Left ventricle myocardium inferior (tissue), 1 donor: ENCODE measurements around the gene AUTS2. TPM values are rescaled to one million over a fixed set of nuclear protein-coding genes. Genes with fewer than 3 reads are reported as not detected.

Experiments used
- DNase-seq: peaks from one replicate; pipeline ENCODE4 v3.0.0-alpha.2; 2020
- H3K27ac ChIP-seq: fragments of 200-600 bp; replicated peaks from 2 replicates; pipeline ENCODE4 v1.8.0; 2021
- H3K27me3 ChIP-seq: fragments of 200-600 bp; 2 replicates; pipeline ENCODE4 v1.8.0; 2021; ENCODE audit warnings: low read depth
- H3K36me3 ChIP-seq: fragments of 200-600 bp; 2 replicates; pipeline ENCODE4 v1.8.0; 2021
- H3K4me1 ChIP-seq: fragments of 200-600 bp; 2 replicates; pipeline ENCODE4 v1.8.0; 2021
- H3K4me3 ChIP-seq: fragments of 200-600 bp; 2 replicates; pipeline ENCODE4 v1.8.0; 2021; ENCODE audit warnings: mild to moderate bottlenecking, moderate library complexity
- H3K9me3 ChIP-seq: fragments of 200-600 bp; replicated peaks from 2 replicates; pipeline ENCODE4 v1.8.0; 2021
- intact Hi-C: fragments of 100-400 bp; cut with micrococcal nuclease; formaldehyde crosslinking; loops from one replicate; pipeline ENCODE4 v1.11.0; 2022
- total RNA-seq: library from RNA; stranded (reverse); fragmentation: NEBNext Ultra II Directional; extraction: Animal tissue kit (Norgen Biotek cat#: 25700); gene quantifications from one replicate; pipeline ENCODE4 v1.2.1, GENCODE V29; 2021
- TF ChIP-seq, protein P1 (sequence below): fragments of 200-600 bp; IDR thresholded peaks from 2 replicates; pipeline ENCODE4 v1.8.0; 2021; ENCODE audit warnings: antibody characterized with exemption, mild to moderate bottlenecking, borderline replicate concordance
- donor health status: DM: no; HTN: yes; CAD: no; lungs with severe emphysema.

The AUTS2 gene
- total RNA-seq, 1 donor from 2014 or later, result 10.5 TPM

DNA sequence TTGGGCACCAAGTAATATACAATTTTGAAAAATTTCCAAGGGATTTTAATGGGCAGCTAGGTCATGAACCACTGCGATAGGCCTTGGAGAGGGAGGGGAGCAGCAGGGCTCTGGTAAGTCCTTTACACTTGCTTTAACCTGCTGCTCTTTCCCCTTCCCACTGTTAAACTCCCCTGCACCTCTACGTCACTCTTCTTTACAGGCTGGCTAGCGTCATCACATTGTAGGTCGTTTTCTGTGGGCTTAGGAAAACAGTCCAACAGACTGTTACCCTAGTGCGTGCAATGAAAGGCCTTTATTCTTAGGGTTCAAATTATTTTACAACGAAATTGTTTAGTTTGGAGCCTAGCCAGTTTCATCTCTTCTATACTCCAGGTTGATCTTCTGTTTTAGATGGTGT lies 235.7 kb downstream of the AUTS2 start:
- H3K4me3 ChIP-seq, result no peak overlapping the region
- no peak for DNase-seq
- no peaks in the 10 kb centered on the region for H3K27me3 ChIP-seq
- peaks cover 2% of the 10 kb centered on the region for H3K9me3 ChIP-seq
- TF ChIP-seq, protein P1, sequence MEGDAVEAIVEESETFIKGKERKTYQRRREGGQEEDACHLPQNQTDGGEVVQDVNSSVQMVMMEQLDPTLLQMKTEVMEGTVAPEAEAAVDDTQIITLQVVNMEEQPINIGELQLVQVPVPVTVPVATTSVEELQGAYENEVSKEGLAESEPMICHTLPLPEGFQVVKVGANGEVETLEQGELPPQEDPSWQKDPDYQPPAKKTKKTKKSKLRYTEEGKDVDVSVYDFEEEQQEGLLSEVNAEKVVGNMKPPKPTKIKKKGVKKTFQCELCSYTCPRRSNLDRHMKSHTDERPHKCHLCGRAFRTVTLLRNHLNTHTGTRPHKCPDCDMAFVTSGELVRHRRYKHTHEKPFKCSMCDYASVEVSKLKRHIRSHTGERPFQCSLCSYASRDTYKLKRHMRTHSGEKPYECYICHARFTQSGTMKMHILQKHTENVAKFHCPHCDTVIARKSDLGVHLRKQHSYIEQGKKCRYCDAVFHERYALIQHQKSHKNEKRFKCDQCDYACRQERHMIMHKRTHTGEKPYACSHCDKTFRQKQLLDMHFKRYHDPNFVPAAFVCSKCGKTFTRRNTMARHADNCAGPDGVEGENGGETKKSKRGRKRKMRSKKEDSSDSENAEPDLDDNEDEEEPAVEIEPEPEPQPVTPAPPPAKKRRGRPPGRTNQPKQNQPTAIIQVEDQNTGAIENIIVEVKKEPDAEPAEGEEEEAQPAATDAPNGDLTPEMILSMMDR, result no peak
- no peaks in the 10 kb centered on the region for H3K4me1 ChIP-seq
- intact Hi-C loops, result no loop called here
- no peaks in the 10 kb centered on the region for H3K36me3 ChIP-seq
- H3K27ac ChIP-seq, result no peak overlapping the region

DNA sequence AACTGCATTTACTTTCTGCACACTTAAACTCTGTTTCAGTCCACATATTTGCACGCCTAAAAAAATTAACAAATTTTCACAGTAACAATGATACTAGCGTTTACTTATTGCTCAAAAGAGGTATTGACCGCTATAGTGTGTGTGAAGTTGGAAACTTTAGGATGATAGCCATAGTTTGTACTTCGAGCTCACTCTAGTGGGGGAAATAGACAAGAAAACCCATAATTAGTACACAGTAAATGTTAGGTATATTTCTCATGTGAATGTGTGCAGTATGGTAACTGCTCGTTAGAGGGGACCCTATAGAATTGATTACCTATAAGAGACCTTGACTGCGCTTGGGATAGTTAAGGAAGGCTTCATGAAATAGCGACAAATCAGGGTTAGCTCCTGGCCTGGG lies 238.4 kb downstream of the AUTS2 start:
- Histone ChIP-seq H3K4me1 (no peaks in the 10 kb centered on the region), H3K4me3 (no peak overlapping the region), H3K27me3 (no peaks in the 10 kb centered on the region), H3K27ac (no peak overlapping the region), H3K36me3 (no peaks in the 10 kb centered on the region), H3K9me3 (no peaks in the 10 kb centered on the region)
- intact Hi-C loops, result no loop called here
- TF ChIP-seq, protein P1, result no peak
- no peak for DNase-seq

DNA sequence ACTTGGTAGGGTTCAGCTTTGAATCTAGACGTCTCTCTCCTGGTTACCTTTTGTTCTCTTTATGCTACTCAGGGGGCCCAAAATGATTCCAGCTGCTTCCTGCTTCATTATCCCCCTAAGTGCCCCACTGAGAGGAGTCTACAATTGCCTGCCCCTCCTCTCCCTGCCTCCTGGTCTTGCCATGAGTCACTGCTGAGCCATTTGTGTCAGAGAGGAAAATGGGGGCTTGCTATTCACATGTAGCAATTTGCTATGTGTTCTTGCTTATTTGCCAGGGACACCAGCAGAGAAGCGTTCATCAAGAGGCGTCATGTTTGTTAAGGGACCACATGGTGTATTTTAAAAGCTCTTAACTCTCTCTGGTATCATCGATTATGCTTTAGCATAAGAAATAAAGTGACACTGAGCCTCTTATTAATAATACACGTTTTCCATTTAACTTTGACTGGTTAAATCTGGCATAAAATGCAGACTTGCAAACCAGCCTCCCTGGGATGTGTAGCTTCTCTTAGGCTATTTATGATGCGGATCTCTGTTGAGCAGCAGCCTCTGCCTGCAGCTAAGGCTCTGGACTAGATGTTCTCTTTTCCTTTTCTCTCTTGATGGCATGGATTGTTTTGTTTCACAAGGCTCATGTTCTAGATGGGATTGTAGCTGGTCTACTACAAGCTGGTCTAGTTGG lies 239.3 kb downstream of the AUTS2 start:
- H3K36me3 ChIP-seq, result no peaks in the 10 kb centered on the region
- intact Hi-C loops, result no loop called here
- H3K27ac ChIP-seq, result no peak overlapping the region
- no peak overlapping the region for H3K4me3 ChIP-seq
- TF ChIP-seq, protein P1, result no peak
- no peak for DNase-seq
- no peaks in the 10 kb centered on the region for H3K4me1 ChIP-seq
- no peaks in the 10 kb centered on the region for H3K27me3 ChIP-seq
- no peaks in the 10 kb centered on the region for H3K9me3 ChIP-seq

DNA sequence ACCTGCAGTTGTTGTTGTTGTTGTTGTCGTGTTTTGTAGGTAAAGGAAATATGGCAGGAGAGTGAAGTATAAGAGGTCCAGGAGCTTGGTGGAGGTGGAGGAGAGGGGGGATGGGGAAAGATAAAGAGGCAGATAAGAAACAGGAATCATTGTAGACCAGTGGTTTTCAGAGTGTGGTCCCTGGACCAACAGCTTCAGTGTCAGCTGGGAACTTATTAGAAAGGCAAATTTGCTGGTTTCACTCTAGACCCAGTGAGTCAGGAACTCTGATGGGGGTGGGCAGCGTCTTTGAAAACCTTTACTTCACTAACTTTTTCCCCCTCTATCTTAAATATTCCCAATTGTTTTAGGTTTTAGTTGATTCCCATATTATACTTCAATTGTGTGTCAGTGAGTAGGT lies 241.5 kb downstream of the AUTS2 start:
- no peak for DNase-seq
- no peak overlapping the region for H3K4me3 ChIP-seq
- no peaks in the 10 kb centered on the region for H3K9me3 ChIP-seq
- TF ChIP-seq, protein P1, result no peak
- no peaks in the 10 kb centered on the region for H3K27me3 ChIP-seq
- H3K36me3 ChIP-seq, result no peaks in the 10 kb centered on the region
- no peak overlapping the region for H3K27ac ChIP-seq
- intact Hi-C loops, result no loop called here
- no peaks in the 10 kb centered on the region for H3K4me1 ChIP-seq

DNA sequence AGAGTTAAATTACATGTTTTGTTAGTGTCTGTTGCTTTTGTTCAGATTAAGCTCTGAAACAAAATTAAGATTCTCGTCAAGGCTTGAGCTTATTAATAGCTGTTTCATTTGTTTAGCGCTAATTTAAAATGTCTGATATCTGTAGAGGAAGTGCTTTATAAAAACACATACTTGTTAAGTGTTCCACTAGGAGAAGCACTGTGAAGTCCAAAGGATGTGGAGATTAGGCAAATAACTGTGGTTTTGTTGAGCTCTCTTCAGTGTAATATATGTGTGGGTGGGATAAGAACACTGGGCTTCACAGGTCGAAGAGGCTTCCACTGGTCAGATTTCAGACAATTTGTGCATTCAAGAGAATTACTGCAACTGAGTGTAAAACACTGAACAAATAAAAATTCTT lies 242.0 kb downstream of the AUTS2 start:
- Histone ChIP-seq H3K27me3 (no peaks in the 10 kb centered on the region), H3K4me3 (no peak overlapping the region), H3K27ac (no peak overlapping the region), H3K4me1 (no peaks in the 10 kb centered on the region), H3K9me3 (no peaks in the 10 kb centered on the region), H3K36me3 (no peaks in the 10 kb centered on the region)
- intact Hi-C loops, result no loop called here
- TF ChIP-seq, protein P1, result no peak
- DNase-seq, result no peak

DNA sequence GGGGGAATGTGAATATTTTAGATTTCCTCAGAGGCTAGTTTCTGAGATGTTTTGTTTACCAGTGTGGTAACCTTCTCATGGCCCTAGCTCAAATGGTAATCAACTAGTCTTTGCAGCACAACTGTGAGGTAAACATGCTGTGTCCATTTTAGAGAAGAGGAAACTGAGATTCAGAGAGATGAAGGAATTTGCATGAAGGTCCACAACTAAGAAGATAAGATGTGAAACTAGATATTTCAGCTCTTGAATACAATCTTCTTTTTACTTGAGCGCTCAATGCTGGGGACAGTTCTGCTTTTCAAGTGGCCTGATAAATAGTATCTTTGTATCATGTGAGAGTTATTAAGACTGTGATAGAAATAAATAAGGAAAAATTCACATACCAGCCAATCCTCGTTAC lies 245.4 kb downstream of the AUTS2 start:
- Histone ChIP-seq H3K27ac (no peak overlapping the region), H3K4me1 (no peaks in the 10 kb centered on the region), H3K9me3 (no peaks in the 10 kb centered on the region), H3K4me3 (no peak overlapping the region), H3K36me3 (no peaks in the 10 kb centered on the region), H3K27me3 (no peaks in the 10 kb centered on the region)
- TF ChIP-seq, protein P1, result no peak
- intact Hi-C loops, result no loop called here
- no peak for DNase-seq
